Ectodermal cell (in vitro differentiated cells): Measurements from ENCODE around the gene MIP.

Source experiments
- H3K27ac ChIP-seq: 2 replicates; pipeline ENCODE4 v1.7.0; 2013; ENCODE audit warnings: mild to moderate bottlenecking, low read depth, low read length; ENCODE audit not compliant: insufficient read depth, poor library complexity, severe bottlenecking
- H3K27me3 ChIP-seq: 2 replicates; pipeline ENCODE4 v1.7.0; 2013; ENCODE audit warnings: mild to moderate bottlenecking, low read length; ENCODE audit not compliant: insufficient read depth, control insufficient read depth, poor library complexity, severe bottlenecking
- H3K36me3 ChIP-seq: one replicate; pipeline ENCODE4 v1.7.0; 2013; ENCODE audit warnings: low read length; ENCODE audit not compliant: control insufficient read depth, insufficient read depth
- H3K4me1 ChIP-seq: one replicate; pipeline ENCODE4 v1.7.0; 2013; ENCODE audit warnings: low read length; ENCODE audit not compliant: control insufficient read depth, insufficient read depth
- H3K4me3 ChIP-seq: 2 replicates; pipeline ENCODE4 v1.7.0; 2013; ENCODE audit warnings: low read depth, low read length, control low read depth; ENCODE audit not compliant: insufficient read depth
- H3K9me3 ChIP-seq: 2 replicates; pipeline ENCODE4 v1.7.0; 2013; ENCODE audit warnings: mild to moderate bottlenecking, low read length, moderate library complexity; ENCODE audit not compliant: control insufficient read depth
- WGBS, 2 experiments: methylation state at CpG; one replicate each; pipeline ENCODE4 v1.1.7; 2013; ENCODE audit warnings: missing lambda C conversion rate in 2 of 2; 5-methylcytosine and 5-hydroxymethylcytosine counted together

Gene MIP

GRCh38 chr12:56437430-56438176, 16.9 kb downstream of the MIP start:
- Histone ChIP-seq H3K36me3 (peaks cover 6% of the 10 kb centered on the region), H3K9me3 (no peaks in the 10 kb centered on the region), H3K4me3 (no peak overlapping the region), H3K4me1 (no peaks in the 10 kb centered on the region), H3K27ac (no peak overlapping the region), H3K27me3 (no peaks in the 10 kb centered on the region)
- WGBS, 2 experiments, result 83 to 92% methylated on average over 11 of the region's 11 CpGs

- Histone ChIP-seq H3K36me3 (peaks cover 18% of the 10 kb centered on the region), H3K9me3 (no peaks in the 10 kb centered on the region), H3K27ac (no peak overlapping the region), H3K4me1 (no peaks in the 10 kb centered on the region), H3K4me3 (no peak overlapping the region), H3K27me3 (no peaks in the 10 kb centered on the region)
- WGBS, 2 experiments, result 95 to 96% methylated on average over 6 of the region's 6 CpGs
These were observed 19.6 kb downstream of the MIP start for GRCh38 chr12:56434828-56435227.

GRCh38 chr12:56431850-56432249, 22.6 kb downstream of the MIP start:
- Histone ChIP-seq H3K36me3 (peaks cover 44% of the 10 kb centered on the region), H3K4me1 (no peaks in the 10 kb centered on the region), H3K9me3 (no peaks in the 10 kb centered on the region), H3K4me3 (no peak overlapping the region), H3K27me3 (no peaks in the 10 kb centered on the region), H3K27ac (no peak overlapping the region)
- 100% methylated on average over 1 of the region's 3 CpGs; no CpG with 5 or more reads in 1 of the 2 experiments for WGBS, 2 experiments

GRCh38 chr12:56431288-56431687, 23.2 kb downstream of the MIP start:
- 95 to 97% methylated on average over 11 of the region's 11 CpGs for WGBS, 2 experiments
- peaks cover 45% of the 10 kb centered on the region for H3K36me3 ChIP-seq
- H3K27me3 ChIP-seq, result no peaks in the 10 kb centered on the region
- H3K4me1 ChIP-seq, result no peaks in the 10 kb centered on the region
- H3K4me3 ChIP-seq, result no peak overlapping the region
- no peak overlapping the region for H3K27ac ChIP-seq
- H3K9me3 ChIP-seq, result no peaks in the 10 kb centered on the region

GRCh38 chr12:56425940-56426438, 28.5 kb downstream of the MIP start:
- H3K27me3 ChIP-seq, result no peaks in the 10 kb centered on the region

GRCh38 chr12:56425193-56425592, 29.3 kb downstream of the MIP start:
- no peak overlapping the region for H3K27ac ChIP-seq
- H3K36me3 ChIP-seq, result peaks cover 82% of the 10 kb centered on the region
- H3K4me1 ChIP-seq, result no peaks in the 10 kb centered on the region
- H3K4me3 ChIP-seq, result no peak overlapping the region
- 100% methylated on average over 1 of the region's 1 CpG for WGBS, 2 experiments
- no peaks in the 10 kb centered on the region for H3K27me3 ChIP-seq
- H3K9me3 ChIP-seq, result no peaks in the 10 kb centered on the region

More at GRCh38 chr12:56425940-56426438, 28.5 kb downstream of the MIP start:
- Histone ChIP-seq H3K9me3 (no peaks in the 10 kb centered on the region), H3K4me1 (no peaks in the 10 kb centered on the region), H3K27ac (no peak overlapping the region), H3K36me3 (peaks cover 80% of the 10 kb centered on the region), H3K4me3 (no peak overlapping the region)
- WGBS, 2 experiments, result 63 to 64% methylated on average over 3 of the region's 3 CpGs

GRCh38 chr12:56420411-56420810, 34.0 kb downstream of the MIP start:
- peaks cover 70% of the 10 kb centered on the region for H3K36me3 ChIP-seq
- 93 to 96% methylated on average over 6 of the region's 6 CpGs for WGBS, 2 experiments

GRCh38 chr12:56417739-56418138, 36.7 kb downstream of the MIP start:
- Histone ChIP-seq H3K4me3 (no peak overlapping the region), H3K36me3 (peaks cover 54% of the 10 kb centered on the region), H3K27me3 (no peaks in the 10 kb centered on the region), H3K27ac (no peak overlapping the region), H3K4me1 (no peaks in the 10 kb centered on the region), H3K9me3 (no peaks in the 10 kb centered on the region)
- WGBS, 2 experiments, result 95 to 96% methylated on average over 11 of the region's 11 CpGs

More at GRCh38 chr12:56420411-56420810, 34.0 kb downstream of the MIP start:
- Histone ChIP-seq H3K27me3 (no peaks in the 10 kb centered on the region), H3K4me1 (no peaks in the 10 kb centered on the region), H3K4me3 (no peak overlapping the region), H3K27ac (no peak overlapping the region), H3K9me3 (no peaks in the 10 kb centered on the region)

- 86 to 93% methylated on average over 3 of the region's 3 CpGs for WGBS, 2 experiments
- no peak overlapping the region for H3K27ac ChIP-seq
- H3K9me3 ChIP-seq, result no peaks in the 10 kb centered on the region
- H3K4me1 ChIP-seq, result no peaks in the 10 kb centered on the region
- H3K4me3 ChIP-seq, result no peak overlapping the region
- H3K36me3 ChIP-seq, result peaks cover 29% of the 10 kb centered on the region
- H3K27me3 ChIP-seq, result no peaks in the 10 kb centered on the region
These were observed 40.1 kb downstream of the MIP start for GRCh38 chr12:56414401-56414800.

GRCh38 chr12:56413392-56413791, 41.1 kb downstream of the MIP start:
- Histone ChIP-seq H3K36me3 (peaks cover 21% of the 10 kb centered on the region), H3K4me1 (no peaks in the 10 kb centered on the region), H3K27ac (no peak overlapping the region), H3K27me3 (no peaks in the 10 kb centered on the region), H3K9me3 (no peaks in the 10 kb centered on the region), H3K4me3 (no peak overlapping the region)
- WGBS, 2 experiments, result 92 to 94% methylated on average over 7 of the region's 7 CpGs
